ENCODE data around the gene ZNF169.

DNA sequence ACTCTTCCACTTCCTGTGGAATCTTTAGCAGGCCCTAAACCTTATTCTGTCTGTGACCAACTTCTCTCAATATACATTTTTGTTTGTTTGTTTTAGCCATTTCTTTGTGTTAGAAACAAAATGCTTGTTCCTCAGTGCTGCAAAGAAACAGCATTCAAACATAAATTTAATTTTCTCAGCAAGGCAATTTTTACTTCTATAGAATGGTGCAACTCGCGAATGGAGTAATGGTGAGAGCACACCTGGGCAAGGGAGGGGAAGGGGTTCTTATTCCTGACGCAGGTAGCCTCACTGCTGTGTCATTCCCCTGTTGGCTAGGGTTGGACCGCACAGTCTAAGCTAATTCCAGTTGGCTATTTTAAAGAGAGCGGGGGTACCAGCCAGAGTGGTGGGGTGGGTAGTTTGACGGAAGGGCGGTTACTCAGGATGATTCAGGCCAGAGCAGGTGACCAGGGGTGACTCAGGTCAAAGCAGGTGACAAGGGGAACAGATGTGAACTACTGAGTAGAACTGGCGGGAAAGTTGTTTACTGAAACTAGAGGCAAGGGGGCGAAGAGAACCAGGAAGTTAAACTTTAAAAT is 21.4 kb downstream of the ZNF169 start:
- TF ChIP-seq, protein P1, sequence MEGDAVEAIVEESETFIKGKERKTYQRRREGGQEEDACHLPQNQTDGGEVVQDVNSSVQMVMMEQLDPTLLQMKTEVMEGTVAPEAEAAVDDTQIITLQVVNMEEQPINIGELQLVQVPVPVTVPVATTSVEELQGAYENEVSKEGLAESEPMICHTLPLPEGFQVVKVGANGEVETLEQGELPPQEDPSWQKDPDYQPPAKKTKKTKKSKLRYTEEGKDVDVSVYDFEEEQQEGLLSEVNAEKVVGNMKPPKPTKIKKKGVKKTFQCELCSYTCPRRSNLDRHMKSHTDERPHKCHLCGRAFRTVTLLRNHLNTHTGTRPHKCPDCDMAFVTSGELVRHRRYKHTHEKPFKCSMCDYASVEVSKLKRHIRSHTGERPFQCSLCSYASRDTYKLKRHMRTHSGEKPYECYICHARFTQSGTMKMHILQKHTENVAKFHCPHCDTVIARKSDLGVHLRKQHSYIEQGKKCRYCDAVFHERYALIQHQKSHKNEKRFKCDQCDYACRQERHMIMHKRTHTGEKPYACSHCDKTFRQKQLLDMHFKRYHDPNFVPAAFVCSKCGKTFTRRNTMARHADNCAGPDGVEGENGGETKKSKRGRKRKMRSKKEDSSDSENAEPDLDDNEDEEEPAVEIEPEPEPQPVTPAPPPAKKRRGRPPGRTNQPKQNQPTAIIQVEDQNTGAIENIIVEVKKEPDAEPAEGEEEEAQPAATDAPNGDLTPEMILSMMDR (IDR thresholded peaks at IDR 0.05; ENCODE audit: poor library complexity), result no peak
- no peak for TF ChIP-seq EZH2 (IDR thresholded peaks at IDR 0.05; ENCODE audit: borderline replicate concordance)

All from hepatocyte (in vitro differentiated cells).